T-helper 22 cell (primary cell): ENCODE results near the gene CUEDC1.

Experiments
- DNase-seq: peaks from one replicate; pipeline ENCODE4 v3.0.0-alpha.2; 2020; ENCODE audit warnings: low read depth

Gene CUEDC1

GRCh38 chr17:57874434-57875289 lies 80.5 kb downstream of the CUEDC1 start:
- no peak for DNase-seq

- no peak for DNase-seq
Measured at GRCh38 chr17:57874058-57874419, 81.2 kb downstream of the CUEDC1 start.

DNA sequence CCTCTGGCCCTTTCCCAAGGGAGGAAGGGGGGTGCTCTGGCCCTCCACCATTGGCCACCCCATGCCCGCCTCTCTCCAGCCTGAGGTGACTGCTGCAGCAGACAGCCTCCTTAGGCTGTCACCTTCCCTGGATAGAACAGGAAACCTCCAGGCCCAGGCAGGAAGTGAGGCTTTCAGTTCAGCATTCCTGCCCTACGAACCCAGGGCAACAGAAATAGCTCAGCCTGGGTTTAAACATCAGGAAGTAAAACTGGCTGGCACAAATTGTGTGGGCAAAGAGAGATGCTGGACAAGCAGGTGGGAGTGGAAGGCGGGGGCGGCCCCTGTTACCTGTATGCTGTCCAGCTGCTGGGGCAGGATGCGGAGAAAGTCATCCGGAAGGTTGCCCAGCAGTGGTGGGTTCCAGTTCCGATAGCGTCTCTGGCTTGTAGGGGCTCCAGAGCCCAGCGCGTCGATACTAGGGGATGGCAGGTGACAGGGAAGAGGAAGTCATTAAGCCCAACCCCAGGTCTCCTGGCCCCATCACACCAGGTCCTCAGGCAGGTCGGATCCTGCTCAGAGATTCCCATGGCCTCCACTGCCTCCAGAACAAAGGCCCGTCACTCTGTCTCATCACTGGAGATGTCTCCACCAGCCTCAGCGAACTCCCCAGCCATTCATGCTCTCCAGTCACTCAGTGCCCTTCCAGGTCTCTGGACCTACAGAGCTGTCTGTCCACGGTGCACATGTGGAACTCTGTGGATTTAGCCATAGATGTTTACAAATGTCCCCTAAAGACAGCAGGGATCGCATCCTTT lies 81.8 kb downstream of the CUEDC1 start:
- no peak for DNase-seq

GRCh38 chr17:57872536-57872935 lies 82.7 kb downstream of the CUEDC1 start:
- DNase-seq: no peak

GRCh38 chr17:57871863-57872262 lies 83.3 kb downstream of the CUEDC1 start:
- no peak for DNase-seq

GRCh38 chr17:57871155-57871554 lies 84.1 kb downstream of the CUEDC1 start:
- no peak for DNase-seq

- DNase-seq: no peak
Measured at GRCh38 chr17:57870283-57870635, 85.0 kb downstream of the CUEDC1 start.

GRCh38 chr17:57869617-57870282 lies 85.5 kb downstream of the CUEDC1 start:
- DNase-seq: no peak

- DNase-seq: no peak
Measured at GRCh38 chr17:57868910-57869616, 86.1 kb downstream of the CUEDC1 start.

GRCh38 chr17:57868007-57868909 lies 87.0 kb downstream of the CUEDC1 start:
- DNase-seq: no peak

- DNase-seq: no peak
Measured at GRCh38 chr17:57867126-57867525, 88.1 kb downstream of the CUEDC1 start.

DNA sequence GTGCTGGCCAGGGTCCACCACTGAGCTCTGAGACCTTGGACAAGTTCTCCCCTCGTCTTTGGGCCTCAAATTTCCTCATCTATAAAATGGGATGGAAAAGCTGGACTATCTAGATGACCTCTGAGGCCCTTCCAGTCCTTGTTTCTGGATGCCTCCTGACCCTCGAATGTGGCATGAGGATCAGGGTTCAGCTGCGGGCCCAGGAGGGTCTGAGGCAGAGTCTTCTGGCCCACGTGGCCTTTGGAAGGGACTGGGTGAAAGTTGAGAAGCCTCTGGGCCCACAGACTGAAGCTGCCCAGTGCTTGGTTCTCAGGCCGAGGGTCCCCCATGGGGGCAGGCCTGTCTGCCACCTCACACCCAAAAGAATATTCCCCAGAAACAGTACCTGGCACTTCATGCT lies 88.5 kb downstream of the CUEDC1 start:
- DNase-seq: no peak

DNA sequence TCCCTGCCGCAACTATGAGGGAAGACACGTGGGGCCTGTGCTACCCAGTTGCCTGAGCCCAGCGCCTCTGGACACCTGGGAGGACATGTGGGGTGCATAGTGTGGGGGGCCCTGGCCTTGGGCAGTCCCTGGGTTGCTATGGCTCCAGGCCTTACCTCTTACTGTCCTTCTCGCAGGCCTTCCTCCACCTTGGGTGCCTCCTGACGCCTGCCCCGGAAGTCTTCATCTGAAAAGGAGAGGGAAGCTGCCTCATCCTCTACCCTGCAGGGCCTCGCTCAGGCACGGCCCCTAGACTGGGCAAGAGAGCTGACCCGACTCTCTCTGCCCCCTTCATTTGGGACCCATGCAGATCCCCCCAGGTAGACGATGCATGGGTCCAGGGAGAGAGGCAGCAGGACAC lies 88.9 kb downstream of the CUEDC1 start:
- no peak for DNase-seq

DNA sequence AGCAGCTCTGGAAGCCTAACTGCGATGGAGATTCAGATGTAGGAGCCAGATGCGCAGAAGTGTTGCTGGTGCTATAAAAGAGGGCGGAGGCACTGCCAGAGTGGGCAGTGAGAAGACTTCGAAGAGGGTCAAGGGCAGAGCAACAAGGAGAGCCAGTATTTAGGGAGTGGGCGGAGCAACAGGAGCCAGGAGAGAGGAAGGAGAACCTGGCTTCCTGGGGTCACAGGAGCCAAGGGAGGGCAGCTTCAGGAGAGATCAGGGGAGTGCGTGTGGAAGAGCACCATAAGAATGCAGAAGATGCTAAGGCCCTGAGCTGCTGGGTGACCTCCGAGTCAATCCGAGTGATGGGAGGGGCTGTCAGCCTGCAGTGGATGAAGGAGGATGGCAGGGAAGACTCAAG lies 90.9 kb downstream of the CUEDC1 start:
- DNase-seq: no peak

GRCh38 chr17:57862694-57863667 lies 92.2 kb downstream of the CUEDC1 start:
- no peak for DNase-seq

- no peak for DNase-seq
Measured at GRCh38 chr17:57861790-57862693, 93.2 kb downstream of the CUEDC1 start.

DNA sequence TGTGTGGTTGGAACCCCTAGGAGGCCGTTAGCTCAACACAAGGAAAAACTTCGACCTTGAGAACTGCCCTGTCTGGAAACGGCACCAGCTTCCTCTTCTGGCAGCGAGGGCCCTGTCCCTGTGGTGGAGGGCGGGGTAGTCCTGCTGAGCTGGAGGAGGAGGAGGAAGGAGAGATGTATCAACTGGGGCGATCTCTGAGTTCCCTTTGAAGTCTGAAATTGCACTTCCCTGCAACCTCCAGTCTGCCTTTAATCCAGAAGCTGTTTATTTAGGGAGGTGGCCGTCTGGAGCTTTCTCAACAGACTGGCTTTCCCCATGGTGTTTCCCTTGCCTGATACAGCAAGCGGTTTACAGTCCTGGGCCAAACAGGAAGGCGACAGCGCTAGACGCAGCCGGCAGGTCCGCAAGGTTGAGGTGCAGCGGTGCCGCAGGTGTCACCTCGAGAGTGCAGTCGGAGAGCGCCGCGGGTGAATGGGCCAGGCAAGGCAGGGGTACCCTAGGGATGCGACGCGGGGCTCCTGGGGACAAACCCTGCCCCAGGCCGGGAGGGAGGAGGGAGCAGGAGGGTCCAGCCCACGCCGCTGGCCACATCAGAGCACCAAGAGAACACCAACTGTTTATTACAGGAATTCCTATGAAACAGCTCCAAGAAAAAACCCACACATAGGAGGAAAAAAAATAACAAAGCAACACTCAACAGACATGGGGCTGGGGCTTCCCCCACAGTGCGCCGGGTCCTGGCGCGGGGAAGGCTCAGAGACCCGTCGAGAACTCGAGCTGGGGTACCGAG lies 94.0 kb downstream of the CUEDC1 start:
- no peak for DNase-seq

GRCh38 chr17:57860414-57860999 lies 94.7 kb downstream of the CUEDC1 start:
- DNase-seq: no peak
